D341Med (cell line): ENCODE results near the gene PIGP.
"Not testable (repeated sequence)": the region's sequence is repeated elsewhere in the genome, so short reads cannot be mapped to it uniquely, and the experiment has no call there.

Source experiments
- DNase-seq: peaks from one replicate; pipeline ENCODE4 v3.0.0; 2012; ENCODE audit warnings: low spot score

The PIGP gene

DNA sequence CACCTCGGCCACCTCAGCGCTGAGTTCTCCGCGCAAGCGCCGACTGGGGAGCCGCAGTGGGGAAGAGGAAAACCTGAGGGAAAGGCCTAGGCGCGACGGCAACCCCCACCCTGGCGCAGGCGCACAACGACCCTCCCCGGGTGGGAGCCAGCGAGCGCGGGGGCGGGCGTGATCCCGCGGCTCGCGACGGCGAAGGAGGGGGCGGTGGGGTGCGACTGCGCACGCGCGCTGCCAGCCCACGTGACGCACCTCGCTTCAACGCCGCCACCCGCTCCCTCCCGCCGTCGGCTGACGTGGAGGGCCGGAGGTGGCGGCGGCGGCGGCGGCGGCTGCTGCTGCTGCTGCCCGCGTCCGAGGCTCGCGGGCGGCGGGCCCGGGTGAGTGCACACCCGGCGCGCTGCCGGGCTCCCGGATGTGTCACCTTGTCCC is at the start of gene PIGP, which contains the start of gene TTC3:
Gene PIGP (minus strand): TSS at position 84 of the 429 bp plus-strand sequence. CDS start 556 bp downstream, outside the sequence.
Gene TTC3 (plus strand): TSS at position 267 of the 429 bp plus-strand sequence. CDS start 14,004 bp downstream, outside the sequence.
- DNase-seq = peak; percentile 99

DNA sequence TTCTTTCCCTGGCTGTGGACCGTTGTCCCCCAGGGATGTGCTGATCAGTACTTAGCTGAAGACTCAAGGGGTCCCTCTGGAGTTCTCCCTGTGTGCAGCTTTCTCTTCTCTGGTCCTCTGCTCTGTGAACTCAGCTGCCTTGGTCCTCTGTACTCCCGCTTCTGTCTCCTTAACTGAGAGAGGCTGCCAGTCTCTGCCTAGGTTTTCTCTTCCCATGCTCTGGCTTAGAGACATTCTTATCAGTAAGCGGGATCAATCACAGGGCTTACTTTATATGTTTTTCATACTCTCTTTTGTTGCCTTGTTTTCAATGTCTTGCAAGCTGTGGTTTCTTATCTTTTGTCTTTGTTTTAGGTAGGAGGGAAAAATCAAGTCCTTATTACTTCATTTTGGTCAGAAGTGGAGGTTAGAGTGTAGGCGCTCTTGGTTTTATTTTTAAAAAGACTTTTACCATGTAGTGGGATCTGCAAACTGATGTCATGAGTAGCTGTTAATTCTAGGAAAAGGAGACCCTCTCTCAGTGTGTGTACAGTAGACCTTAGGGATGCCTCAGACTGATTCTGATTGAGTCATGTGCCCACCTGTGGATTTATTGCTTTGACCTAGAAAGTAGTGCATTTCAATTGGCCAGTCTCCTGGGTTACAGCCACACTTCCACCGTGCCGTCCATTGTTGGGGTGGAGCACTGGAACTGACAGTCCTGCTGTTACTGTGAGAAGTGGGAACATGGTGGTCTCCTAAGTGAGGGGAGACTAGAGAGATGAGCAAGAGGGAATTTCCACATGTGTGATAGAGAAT is 46.7 kb upstream of the PIGP start:
- peak; percentile 63 for DNase-seq

DNA sequence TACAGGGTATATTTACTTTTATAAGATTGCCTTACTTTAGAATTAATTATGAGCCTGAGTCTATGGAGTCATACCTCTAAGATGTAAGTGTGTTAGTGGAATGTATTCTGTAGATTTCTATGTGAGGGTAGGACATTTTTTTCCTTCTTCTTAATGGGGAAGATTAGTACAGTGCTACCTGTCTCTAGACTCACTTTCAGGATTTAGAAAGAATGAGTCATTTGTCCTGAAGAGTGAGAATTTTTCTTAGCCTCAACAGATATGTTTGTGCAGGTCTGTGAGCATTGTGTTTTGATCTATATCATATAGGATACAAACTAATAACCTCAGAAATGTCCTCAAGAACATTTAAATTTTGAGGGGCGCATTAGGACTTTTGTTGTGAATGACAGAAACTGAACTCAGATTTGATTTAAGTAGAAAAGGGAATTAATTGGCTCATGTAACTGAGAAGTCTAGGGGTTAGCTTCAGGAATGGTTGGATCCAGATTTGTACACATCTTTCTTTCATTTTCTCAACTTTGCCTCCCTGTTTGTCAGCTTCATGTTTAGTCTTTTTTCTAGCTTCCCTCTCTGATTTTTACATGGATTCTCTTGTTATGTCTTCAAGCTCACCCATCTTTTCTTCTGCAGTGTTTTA is 45.4 kb upstream of the PIGP start:
- DNase-seq = no peak

DNA sequence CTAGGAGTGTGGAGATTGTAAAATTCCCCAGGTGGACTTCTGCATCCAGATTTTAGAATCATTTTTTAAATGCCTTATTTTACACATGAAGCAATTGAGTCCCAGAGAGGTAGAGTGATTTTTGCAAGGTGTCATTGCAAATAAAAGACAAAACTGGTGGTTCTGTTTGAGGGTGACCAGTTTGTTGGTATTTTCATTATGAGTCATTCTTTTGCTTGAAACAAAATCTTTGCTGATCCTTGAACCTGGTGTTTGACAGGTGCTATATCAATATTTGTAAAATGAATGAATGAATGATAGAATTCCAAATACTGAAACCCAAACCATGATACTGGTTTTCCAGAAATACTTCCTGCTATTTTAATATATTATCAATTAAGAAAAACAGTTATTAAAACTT is 44.3 kb upstream of the PIGP start:
- DNase-seq = no peak

DNA sequence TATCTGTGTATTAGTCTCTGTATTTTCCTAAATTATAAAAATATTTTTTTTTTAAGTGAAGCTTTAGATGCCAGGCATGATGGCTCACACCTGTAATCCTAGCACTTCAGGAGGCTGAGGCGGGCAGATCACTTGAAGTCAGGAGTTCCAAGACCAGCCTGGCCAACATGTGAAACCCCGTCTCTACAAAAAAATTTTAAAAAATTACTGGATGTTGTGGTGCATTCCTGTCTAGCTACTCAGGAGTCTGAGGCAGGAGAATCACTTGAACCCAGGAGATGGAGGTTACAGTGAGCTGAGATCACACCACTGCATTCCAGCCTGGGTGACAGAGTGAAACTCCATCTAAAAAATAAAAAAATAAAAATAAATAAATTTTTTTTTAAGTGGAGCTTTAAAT is 43.6 kb upstream of the PIGP start:
- not testable (repeated sequence) for DNase-seq

DNA sequence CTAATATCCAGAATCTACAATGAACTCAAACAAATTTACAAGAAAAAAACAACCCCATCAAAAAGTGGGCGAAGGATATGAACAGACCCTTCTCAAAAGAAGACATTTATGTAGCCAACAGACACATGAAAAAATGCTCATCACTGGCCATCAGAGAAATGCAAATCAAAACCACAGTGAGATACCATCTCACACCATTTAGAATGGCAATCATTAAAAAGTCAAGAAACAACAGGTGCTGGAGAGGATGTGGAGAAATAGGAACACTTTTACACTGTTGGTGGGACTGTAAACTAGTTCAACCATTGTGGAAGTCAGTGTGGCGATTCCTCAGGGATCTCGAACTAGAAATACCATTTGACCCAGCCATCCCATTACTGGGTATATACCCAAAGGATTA is 41.4 kb upstream of the PIGP start:
- DNase-seq = not testable (repeated sequence)

DNA sequence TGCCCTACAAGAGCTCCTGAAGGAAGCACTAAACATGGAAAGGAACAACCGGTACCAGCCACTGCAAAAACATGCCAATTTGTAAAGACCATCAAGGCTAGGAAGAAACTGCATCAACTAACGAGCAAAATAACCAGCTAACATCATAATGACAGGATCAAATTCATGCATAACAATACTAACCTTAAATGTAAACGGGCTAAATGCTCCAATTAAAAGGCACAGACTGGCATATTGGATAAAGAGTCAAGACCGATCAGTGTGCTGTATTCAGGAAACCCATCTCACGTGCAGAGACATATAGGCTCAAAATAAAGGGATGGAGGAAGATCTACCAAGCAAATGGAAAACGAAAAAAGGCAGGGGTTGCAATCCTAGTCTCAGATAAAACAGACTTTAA is 38.2 kb upstream of the PIGP start:
- DNase-seq = not testable (repeated sequence)

DNA sequence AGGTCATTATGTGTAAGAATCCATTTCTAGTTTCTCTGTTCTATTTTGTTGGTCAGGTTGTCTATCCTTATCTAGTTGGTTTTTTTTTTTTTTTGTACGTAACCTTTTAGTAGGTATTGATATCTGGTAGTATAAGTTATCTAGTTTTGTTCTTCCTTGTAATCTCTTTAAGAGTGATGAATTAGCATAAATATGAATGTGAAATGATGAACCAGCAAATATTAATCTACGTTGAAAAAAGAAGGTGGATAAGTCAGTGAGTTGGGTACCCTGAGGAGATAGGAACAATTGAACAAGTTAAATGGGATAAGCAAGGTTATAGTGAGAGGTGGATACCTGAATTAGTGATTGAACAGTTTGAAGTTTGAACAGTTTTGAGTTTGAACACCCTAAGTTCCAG is 34.1 kb upstream of the PIGP start:
- no peak for DNase-seq

DNA sequence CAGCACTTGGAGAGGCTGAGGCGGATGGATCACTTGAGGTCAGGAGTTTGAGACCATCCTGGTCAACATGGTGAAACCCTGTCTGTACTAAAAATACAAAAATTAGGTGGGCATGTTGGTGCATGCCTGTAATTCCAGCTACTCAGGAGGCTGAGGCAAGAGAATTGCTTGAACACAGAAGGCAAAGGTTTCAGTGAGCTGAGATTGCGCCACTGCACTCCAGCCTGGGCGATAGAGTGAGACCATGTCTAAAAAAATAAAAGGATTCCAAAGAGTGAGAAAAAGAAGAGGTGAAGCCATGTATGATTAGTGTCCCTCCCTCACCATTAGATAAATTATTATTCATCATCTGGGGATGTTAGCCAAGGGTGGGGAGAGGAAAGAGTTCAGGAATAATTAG is 29.9 kb upstream of the PIGP start:
- DNase-seq = not testable (repeated sequence)

DNA sequence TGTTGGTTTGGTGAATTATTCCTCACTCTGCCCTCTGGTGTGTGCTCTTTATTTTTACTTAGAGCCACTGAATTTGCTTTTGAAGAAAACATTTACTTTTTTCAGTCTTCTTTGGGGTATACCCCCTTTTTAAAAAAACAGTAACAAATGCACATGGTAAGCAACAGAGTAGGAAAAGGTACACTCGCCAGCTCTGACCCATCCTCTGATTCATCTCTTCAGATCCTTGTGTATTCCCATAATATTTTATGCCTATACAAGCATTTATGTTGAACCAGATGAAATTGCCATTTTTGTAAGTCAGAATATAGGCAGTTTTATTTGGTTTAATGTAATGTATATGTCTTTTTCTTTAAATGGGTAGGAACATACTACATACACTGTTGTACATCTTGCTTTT is 28.5 kb upstream of the PIGP start:
- DNase-seq = no peak

DNA sequence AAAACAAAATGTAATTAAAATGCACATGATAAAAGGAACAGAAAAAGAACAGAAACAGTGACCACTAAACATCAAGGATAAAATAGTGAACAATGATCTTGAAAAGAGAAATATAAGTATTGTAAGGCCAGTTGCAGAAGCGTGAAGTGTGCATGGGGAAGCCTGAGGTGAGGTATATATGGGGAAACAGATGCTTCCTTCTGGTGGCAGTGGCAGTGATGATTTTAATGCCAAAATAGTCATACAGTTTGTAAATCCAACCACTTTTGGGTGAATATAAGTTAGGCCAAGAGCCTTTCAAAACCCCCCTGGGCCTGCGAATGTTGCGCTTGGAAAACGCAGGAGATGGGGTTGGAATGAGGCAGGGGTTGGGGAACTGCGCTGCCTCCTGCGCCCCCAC is 27.4 kb upstream of the PIGP start:
- DNase-seq = no peak

DNA sequence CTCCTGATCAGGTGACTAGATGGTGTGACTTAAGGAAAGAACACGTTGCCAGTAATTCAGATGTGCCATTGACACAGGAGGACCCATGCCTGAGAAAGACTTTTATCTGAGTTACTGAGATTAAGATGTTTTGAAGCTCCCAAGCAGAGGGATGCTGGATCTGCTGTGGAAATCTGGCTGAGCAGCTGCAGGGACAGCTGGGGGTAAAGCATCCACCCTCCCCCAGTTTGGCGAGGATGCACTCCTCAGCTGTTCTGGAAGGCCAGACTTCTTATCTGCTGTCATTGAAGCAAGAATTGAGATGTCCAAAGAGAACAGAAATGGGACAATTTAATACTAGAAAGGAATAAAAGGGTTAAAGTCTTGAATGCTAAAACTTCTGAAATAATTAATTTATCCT is 25.9 kb upstream of the PIGP start:
- DNase-seq = no peak

DNA sequence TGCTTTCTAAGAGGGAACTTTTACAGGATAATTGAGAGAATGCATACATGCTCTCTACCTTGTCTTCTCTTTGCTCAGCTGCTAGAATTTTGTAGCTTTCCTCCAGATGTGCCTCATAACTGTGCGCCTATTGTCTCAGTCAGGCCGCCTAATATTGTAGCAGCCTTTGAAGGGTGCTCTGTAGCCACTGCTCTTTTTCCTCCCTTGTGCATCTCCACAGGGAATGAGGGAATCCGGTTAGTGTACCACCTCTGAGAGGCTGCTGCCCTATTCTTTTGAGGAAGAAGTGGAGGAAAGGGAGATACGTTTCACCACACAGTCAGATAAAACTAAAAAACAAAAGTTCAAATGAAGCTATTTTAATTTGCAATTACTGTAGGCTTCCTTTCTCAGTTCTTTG is 22.9 kb upstream of the PIGP start:
- DNase-seq = no peak

DNA sequence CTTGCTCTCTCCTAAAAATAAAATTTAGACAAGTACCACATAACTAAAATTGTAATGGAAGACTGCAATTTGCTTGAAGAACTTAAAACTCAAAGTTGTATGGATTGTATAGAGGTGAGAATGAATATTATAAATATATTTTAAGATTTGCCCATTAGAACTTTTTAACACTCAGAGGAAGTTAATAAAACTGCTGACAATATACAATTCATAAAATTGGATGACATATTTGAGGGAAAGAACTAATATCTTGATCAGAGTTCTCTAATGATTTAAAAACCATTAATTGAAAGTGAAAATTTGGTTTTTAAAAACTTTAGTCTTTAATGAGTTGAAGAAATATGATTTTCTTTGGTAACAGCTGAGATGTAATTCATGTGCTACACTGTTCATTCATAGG is 21.1 kb upstream of the PIGP start:
- no peak for DNase-seq

DNA sequence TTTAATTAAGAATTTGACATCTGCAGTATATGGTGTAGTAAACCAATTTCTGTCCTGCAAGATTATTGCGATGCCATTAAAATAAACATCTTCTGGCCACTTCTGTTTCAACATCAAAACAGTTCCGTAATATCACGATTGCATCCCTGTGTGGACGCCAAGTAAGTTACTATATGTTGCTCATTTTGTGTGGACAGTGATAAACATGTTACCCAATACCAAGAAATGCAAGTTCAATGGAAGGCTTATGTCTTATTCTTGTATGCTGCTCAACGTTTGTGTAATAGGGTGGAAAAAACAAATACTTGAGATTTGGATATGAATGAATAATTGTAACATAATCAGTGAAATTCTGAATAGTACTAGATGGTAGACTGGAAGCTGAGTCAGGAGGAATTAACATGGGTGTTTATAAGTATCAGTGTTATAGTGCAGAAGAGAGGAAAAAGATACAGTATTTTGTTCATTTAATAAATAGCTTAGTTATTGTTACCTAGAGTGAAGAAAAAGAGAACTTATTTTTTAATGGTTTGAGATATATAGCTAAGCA is 15.4 kb upstream of the PIGP start:
- no peak for DNase-seq

DNA sequence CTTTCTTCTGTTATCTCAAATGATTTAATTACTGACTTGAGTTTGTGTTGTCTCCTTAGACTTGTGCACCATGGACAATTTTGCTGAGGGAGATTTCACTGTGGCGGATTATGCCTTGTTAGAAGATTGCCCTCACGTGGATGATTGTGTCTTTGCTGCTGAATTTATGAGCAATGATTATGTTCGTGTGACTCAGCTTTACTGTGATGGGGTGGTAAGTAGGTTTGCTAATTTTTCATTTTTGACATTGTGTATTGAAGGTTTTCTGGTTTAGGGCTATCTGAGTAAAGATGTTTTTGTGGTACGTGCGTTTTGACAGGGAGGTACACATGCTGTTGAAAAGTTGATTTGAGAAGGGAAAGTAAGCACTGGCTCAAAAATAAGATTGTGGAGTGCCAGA is 14.3 kb upstream of the PIGP start:
- peak; percentile 42 for DNase-seq

DNA sequence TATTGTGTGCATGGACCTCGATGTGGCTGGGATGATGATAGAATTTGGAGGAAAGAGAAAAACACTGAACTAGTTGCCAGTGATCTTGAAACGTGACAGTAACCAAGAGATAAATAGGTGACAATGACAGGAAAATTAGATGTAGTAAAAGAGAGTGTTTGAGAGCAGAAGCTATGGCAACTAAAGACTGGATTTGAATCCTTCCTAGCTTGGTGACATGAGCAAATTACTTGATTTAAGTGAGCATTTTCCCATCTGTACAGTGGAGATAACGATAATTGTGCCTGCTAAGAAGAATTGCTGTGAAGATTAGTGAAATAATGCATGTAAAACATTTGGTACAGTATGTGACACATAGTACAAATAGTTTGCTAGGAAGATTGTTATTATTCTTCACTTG is 12.9 kb upstream of the PIGP start:
- DNase-seq = no peak

DNA sequence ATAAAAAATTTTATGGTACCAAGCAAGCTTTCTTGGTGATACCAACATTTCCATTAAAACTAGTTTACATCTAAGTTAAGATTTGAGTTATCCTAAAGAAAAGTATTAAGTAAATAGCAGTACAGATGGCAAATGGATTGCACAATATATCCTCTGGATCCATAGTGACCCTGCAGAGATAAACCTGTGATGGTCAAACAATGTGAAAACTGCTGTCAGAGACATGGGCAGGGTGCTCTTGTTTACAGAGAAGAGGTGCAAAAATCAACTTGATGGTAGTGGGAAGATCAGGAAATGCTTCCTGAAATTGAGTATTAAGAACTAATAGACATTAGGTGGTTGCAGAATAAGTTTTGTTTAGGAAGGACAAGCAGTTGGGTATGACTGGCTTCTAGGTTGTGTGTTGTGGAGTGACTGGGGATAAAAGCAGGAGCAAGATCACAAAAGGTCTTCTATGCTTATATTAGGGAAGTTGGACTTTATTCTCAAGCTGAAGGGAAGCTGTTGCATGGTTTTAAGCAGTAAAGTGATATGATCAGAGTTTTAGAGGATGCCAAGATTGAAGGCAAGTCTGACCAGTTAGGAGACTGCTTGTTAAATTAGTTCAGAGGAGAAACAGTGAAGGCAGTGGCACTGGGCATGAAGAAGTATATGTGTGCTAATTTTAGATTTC is 10.1 kb upstream of the PIGP start:
- no peak for DNase-seq

DNA sequence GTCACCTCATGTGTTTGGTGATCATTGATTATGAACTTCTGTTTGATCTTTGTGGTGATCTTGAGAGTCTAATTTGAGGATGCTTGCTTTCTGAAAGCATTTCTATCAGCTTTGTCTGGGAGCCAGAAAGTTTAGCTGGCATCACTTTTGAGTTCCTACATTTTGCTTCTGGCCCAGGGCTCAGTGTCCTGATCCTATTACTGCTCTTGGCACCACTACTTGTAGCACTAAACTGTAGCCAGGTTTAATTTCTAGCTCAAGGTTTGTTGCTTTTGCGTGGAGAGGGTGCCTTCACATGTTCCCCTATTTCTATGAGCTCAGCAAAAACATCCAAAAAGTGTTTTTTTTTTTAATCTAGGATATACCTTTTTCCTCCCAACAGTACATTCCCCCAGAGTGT is 9.5 kb upstream of the PIGP start:
- DNase-seq = no peak

DNA sequence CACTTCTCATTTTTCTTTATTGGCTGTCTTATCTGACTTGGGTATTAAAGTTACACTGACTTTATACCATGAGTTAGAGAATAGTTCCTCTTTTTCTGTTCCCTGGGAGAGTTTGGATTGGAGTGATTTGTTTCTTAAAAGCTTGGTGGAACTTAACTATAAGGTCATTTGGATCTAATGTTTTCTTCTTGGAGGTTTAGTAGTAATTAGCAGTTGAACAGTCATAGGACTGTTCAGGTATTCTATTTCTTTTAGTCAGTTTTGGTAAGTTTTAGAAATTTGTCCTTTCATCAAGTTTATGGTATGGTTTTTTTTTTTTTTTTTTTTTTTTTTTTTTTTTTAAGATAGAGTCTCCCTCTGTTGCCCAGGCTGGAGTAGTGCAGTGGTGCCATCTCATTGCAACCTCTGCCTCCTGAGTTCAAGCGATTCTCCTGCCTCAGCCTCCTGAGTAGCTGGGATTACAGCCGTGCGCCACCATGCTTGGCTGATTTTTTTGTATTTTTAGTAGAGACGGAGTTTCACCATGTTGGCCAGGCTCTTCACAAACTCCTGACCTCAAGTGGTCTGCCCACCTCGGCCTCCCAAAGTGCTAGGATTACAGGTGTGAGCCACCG is 6.4 kb upstream of the PIGP start:
- no peak for DNase-seq

DNA sequence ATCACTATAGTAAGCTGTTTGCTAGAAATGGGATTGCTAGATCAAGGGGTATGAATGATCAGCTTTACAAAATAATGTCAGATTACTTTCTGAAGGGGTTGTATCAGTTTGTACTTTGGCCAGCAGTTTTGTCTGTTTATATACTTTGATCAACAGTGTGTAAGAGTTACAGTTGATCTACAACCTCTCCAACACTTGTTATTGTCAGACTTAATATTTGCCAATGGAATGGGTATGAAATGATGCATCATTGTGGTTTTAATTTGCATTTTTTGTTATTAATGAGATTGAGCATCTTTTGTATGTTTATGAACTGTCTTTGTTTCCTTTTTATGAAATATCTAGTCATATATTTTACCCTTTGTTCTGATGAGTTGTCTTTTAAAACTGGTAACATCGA is 4.5 kb upstream of the PIGP start:
- no peak for DNase-seq
